Measurements from ENCODE around the gene TMEM243.

DNA sequence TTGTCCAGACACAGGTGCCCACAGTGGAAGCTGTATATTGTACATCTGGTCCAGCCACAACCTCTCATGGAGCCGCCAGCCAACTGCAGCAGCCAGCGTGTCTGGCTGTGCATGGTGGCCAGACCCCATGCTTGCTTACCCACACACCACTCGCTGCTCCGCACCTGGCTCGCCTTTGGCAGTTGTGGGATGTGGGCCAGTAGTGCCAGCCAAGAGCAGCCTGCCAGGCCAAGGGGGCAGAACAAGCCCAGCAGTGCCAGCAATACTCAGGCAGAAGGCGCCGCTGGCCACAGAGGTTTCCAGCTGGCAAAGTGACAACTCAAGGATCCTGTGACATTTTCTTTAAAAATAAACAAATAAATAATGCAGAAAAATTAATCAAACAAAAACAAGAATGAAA lies 11.7 kb upstream of the TMEM243 start:
- TF ChIP-seq, protein P1, sequence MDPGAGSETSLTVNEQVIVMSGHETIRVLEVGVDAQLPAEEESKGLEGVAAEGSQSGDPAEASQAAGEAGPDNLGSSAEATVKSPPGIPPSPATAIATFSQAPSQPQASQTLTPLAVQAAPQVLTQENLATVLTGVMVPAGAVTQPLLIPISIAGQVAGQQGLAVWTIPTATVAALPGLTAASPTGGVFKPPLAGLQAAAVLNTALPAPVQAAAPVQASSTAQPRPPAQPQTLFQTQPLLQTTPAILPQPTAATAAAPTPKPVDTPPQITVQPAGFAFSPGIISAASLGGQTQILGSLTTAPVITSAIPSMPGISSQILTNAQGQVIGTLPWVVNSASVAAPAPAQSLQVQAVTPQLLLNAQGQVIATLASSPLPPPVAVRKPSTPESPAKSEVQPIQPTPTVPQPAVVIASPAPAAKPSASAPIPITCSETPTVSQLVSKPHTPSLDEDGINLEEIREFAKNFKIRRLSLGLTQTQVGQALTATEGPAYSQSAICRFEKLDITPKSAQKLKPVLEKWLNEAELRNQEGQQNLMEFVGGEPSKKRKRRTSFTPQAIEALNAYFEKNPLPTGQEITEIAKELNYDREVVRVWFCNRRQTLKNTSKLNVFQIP (CRISPR knock-in tag; IDR thresholded peaks at IDR 0.05; ENCODE audit: borderline replicate concordance, low read depth): no peak
- TF ChIP-seq ARNTL (CRISPR knock-in tag; IDR thresholded peaks at IDR 0.05; ENCODE audit: borderline replicate concordance, low read depth) (no peak), ZNF70 (CRISPR knock-in tag; IDR thresholded peaks at IDR 0.05) (no peak), ZFP3 (CRISPR knock-in tag; IDR thresholded peaks at IDR 0.05) (no peak), TOX (CRISPR knock-in tag; IDR thresholded peaks at IDR 0.05; ENCODE audit: borderline replicate concordance) (no peak), ZNF565 (CRISPR knock-in tag; conservative IDR thresholded peaks at IDR 0.05; ENCODE audit: low read depth) (no peak), ZFP30 (CRISPR knock-in tag; IDR thresholded peaks at IDR 0.05) (no peak), PPARA (CRISPR knock-in tag; IDR thresholded peaks at IDR 0.05; ENCODE audit: borderline replicate concordance) (no peak), ZC3H10 (CRISPR knock-in tag; IDR thresholded peaks at IDR 0.05) (no peak), GLIS3 (CRISPR knock-in tag; IDR thresholded peaks at IDR 0.05) (no peak), ESRRG (CRISPR knock-in tag; IDR thresholded peaks at IDR 0.05) (no peak)
- TF ChIP-seq, protein P2, sequence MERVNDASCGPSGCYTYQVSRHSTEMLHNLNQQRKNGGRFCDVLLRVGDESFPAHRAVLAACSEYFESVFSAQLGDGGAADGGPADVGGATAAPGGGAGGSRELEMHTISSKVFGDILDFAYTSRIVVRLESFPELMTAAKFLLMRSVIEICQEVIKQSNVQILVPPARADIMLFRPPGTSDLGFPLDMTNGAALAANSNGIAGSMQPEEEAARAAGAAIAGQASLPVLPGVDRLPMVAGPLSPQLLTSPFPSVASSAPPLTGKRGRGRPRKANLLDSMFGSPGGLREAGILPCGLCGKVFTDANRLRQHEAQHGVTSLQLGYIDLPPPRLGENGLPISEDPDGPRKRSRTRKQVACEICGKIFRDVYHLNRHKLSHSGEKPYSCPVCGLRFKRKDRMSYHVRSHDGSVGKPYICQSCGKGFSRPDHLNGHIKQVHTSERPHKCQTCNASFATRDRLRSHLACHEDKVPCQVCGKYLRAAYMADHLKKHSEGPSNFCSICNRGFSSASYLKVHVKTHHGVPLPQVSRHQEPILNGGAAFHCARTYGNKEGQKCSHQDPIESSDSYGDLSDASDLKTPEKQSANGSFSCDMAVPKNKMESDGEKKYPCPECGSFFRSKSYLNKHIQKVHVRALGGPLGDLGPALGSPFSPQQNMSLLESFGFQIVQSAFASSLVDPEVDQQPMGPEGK (CRISPR knock-in tag; IDR thresholded peaks at IDR 0.05; ENCODE audit: borderline replicate concordance): no peak
- TF ChIP-seq, protein P3, sequence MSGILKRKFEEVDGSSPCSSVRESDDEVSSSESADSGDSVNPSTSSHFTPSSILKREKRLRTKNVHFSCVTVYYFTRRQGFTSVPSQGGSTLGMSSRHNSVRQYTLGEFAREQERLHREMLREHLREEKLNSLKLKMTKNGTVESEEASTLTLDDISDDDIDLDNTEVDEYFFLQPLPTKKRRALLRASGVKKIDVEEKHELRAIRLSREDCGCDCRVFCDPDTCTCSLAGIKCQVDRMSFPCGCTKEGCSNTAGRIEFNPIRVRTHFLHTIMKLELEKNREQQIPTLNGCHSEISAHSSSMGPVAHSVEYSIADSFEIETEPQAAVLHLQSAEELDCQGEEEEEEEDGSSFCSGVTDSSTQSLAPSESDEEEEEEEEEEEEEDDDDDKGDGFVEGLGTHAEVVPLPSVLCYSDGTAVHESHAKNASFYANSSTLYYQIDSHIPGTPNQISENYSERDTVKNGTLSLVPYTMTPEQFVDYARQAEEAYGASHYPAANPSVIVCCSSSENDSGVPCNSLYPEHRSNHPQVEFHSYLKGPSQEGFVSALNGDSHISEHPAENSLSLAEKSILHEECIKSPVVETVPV (CRISPR knock-in tag; IDR thresholded peaks at IDR 0.05): no peak
- TF ChIP-seq, protein P4, sequence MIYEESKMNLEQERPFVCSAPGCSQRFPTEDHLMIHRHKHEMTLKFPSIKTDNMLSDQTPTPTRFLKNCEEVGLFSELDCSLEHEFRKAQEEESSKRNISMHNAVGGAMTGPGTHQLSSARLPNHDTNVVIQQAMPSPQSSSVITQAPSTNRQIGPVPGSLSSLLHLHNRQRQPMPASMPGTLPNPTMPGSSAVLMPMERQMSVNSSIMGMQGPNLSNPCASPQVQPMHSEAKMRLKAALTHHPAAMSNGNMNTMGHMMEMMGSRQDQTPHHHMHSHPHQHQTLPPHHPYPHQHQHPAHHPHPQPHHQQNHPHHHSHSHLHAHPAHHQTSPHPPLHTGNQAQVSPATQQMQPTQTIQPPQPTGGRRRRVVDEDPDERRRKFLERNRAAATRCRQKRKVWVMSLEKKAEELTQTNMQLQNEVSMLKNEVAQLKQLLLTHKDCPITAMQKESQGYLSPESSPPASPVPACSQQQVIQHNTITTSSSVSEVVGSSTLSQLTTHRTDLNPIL (CRISPR knock-in tag; IDR thresholded peaks at IDR 0.05; ENCODE audit: low read depth): no peak

All from SK-N-SH treated with all-trans-retinoic acid at 6 μM for 48 hours (cell line).